ENCODE data around the gene XPNPEP2.

Gene XPNPEP2

DNA sequence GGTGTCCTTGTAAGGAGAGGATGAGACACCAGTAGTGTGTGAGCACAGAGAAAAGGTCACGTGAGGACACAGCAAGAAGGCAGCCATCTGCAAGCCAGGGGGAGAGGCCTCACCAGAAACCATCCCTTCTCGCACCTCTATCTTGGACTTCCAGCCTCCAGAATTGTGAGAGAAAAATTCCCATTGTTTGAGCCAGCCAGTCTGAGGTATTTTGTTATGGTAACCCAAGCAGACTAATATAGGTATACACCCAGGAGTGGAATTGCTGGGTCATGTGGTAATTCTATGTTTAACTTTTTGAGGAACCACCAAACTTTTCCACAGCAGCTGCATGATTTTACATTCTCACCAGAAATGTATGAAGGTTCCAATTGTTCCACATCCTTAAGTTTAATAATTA is 79.3 kb downstream of the XPNPEP2 start:
- Histone ChIP-seq H3K9ac (ENCODE audit: insufficient read length) (no peak overlapping the region), H3K27ac (no peak overlapping the region), H3K36me3 (ENCODE audit: insufficient read depth, low read length) (peaks cover 17% of the 10 kb centered on the region; the same call in 1 of the 2 replicates), H3K4me3 (no peak overlapping the region), H3K9me3 (ENCODE audit: low read depth, low read length) (no peaks in the 10 kb centered on the region)
- no peak for DNase-seq (ENCODE audit: low read depth, low spot score)
- TF ChIP-seq FOXP2 (optimal IDR thresholded peaks at IDR 0.05; ENCODE audit: control extremely low read depth, extremely low read length, insufficient read depth), result no peak
- no peak for TF ChIP-seq POLR2AphosphoS5 (IDR thresholded peaks at IDR 0.05; ENCODE audit: borderline replicate concordance, low read depth, low read length)
- no peak for TF ChIP-seq EZH2 (IDR thresholded peaks at IDR 0.05)
